Measurements from ENCODE around the gene ZC3H7A. TPM values are rescaled to one million over a fixed set of nuclear protein-coding genes. Genes with fewer than 3 reads are reported as not detected.

ZC3H7A gene
- total and polyA plus RNA-seq, 2 of the 4 experiments (the other 2 are of a cell fraction): 22.2 to 53.9 TPM

DNA sequence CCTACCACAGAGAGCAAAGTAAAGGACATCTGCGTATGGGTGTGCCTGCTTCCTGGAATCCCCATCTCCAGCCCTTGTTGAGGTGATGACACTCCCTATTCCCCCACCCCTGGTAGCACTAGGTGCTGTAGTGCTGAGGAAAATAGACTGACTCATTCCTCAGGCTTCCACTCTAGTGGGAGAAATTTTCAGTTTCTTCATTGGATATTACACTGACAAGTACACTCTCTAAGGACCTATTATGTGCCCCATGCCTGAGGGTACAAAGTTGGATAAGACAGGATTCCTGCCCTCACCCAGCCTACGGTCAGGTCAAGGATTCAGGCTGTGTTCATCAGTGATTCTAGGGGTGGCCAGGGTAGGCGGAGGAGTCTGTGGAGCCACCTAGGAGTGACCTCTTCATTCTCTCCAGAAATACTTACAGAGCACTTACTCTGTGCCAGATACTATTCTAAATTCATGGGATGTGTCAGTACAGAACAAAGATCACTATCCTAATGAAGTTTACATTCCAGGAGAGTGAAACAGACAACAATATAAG, 4.5 kb upstream of the ZC3H7A start:
- peak overlapping the region; percentile 34; the same call in 1 of the 2 replicates for H3K27ac ChIP-seq (ENCODE audit: insufficient read depth, low read length)
- intact Hi-C loops (cut with micrococcal nuclease): no loop called here
- peak overlapping the region in 1 of 2 experiments; percentile 53; a peak in 2 of 4 replicates for H4K8ac ChIP-seq (ENCODE audit: low read depth in 2 of 2, low read length in 2 of 2)
- H3K4me2 ChIP-seq (ENCODE audit: low read depth, low read length): peak overlapping the region; percentile 90
- peak overlapping the region; percentile 23; the same call in 1 of the 2 replicates for H3K23ac ChIP-seq (ENCODE audit: low read depth, low read length)
- H3K18ac ChIP-seq (ENCODE audit: low read depth, low read length): peak overlapping the region; percentile 29; the same call in 1 of the 2 replicates
- H4K20me1 ChIP-seq (ENCODE audit: insufficient read depth, low read length): peaks cover 12% of the 10 kb centered on the region
- dilution Hi-C loops (cut with HindIII; ENCODE audit: low sequenced_read_pairs, unreplicated experiment): no loop called here
- peak overlapping the region; percentile 67 for H2BK5ac ChIP-seq (ENCODE audit: low read depth, low read length, poor library complexity, severe bottlenecking)
- no peak overlapping the region; the same call in 1 of the 2 replicates for H3K4me3 ChIP-seq (ENCODE audit: insufficient read depth, low read depth, low read length)
- H3K79me1 ChIP-seq (ENCODE audit: low read depth in 1 of 2, low read length in 2 of 2): peaks cover 20 to 53% of the 10 kb centered on the region in 2 experiments
- BruUV-seq (replicated peaks): no TSS peak
- no peak overlapping the region for H2AFZ ChIP-seq (replicated peaks; ENCODE audit: low read length, poor library complexity)
- H3K9me3 ChIP-seq (ENCODE audit: control insufficient read depth, insufficient read depth, low read length): no peaks in the 10 kb centered on the region
- H2BK15ac ChIP-seq (ENCODE audit: low read depth, low read length): peak overlapping the region; percentile 21; the same call in 2 of the 3 replicates
- WGBS, 2 experiments (ENCODE audit: extremely low coverage in 2 of 2, insufficient read length in 1 of 2): no CpG with 5 or more reads among the region's 3 CpGs
- peak overlapping the region; percentile 3 for H2AK9ac ChIP-seq (replicated peaks; ENCODE audit: low read depth, low read length, poor library complexity)
- peaks cover 17% of the 10 kb centered on the region for H3K9me1 ChIP-seq (ENCODE audit: insufficient read depth, low read length)
- H3K27me3 ChIP-seq (ENCODE audit: control insufficient read depth, insufficient read depth, low read length): no peaks in the 10 kb centered on the region
- CTCF ChIA-PET: no interaction called here
- peak overlapping the region; percentile 40 for H2AK5ac ChIP-seq (ENCODE audit: low read depth, low read length)
- peak; percentile 19 for ATAC-seq (ENCODE audit: low read depth)
- peak overlapping the region; percentile 78 for H3K4ac ChIP-seq (ENCODE audit: low read depth, low read length)
- peak overlapping the region; percentile 65; the same call in 1 of the 2 replicates for H3K14ac ChIP-seq (replicated peaks; ENCODE audit: low read depth, low read length)
- POLR2A ChIA-PET (ENCODE audit: unreplicated experiment): no interaction called here
- H2BK20ac ChIP-seq (ENCODE audit: low read depth, low read length): peak overlapping the region; percentile 67
- in situ Hi-C loops (cut with MboI; ENCODE audit: low sequenced_read_pairs): loop anchor here (25.0 kb wide), 1 partner anchor 839 kb away; no protein-coding TSS in a partner anchor
- peak overlapping the region; percentile 83 for H4K91ac ChIP-seq (ENCODE audit: insufficient read depth, low read depth, low read length)
- no peak overlapping the region for H3K56ac ChIP-seq (ENCODE audit: extremely low read depth, insufficient read depth, low read length)
- H3K36me3 ChIP-seq (ENCODE audit: control insufficient read depth, insufficient read depth, low read length): no peaks in the 10 kb centered on the region
- H4K5ac ChIP-seq (ENCODE audit: low read depth, low read length): peak overlapping the region; percentile 26; the same call in 1 of the 2 replicates
- H3K9ac ChIP-seq (ENCODE audit: low read depth, low read length): no peak overlapping the region
- peaks cover 17% of the 10 kb centered on the region for H3K4me1 ChIP-seq (ENCODE audit: control insufficient read depth, insufficient read depth, low read length)
- H2BK120ac ChIP-seq (ENCODE audit: low read depth, low read length): peak overlapping the region; percentile 56; the same call in 1 of the 2 replicates
- peak; percentile 65 for DNase-seq
- TF ChIP-seq BHLHE40 (IDR thresholded peaks at IDR 0.05; ENCODE audit: low read depth, low read length) (no peak), MAZ (IDR thresholded peaks at IDR 0.05; ENCODE audit: borderline replicate concordance, low read depth, low read length) (no peak), FOS (IDR thresholded peaks at IDR 0.05; ENCODE audit: low read depth, low read length) (no peak), RCOR1 (IDR thresholded peaks at IDR 0.05; ENCODE audit: insufficient replicate concordance, low read length) (no peak), CHD1 (IDR thresholded peaks at IDR 0.05; ENCODE audit: low read depth, low read length) (no peak), POLR2A (IDR thresholded peaks at IDR 0.05; ENCODE audit: low read depth, low read length) (no peak), RFX5 (IDR thresholded peaks at IDR 0.05; ENCODE audit: low read depth, low read length) (no peak), CEBPB (IDR thresholded peaks at IDR 0.05; ENCODE audit: low read depth, low read length) (no peak), MAFK (IDR thresholded peaks at IDR 0.05; ENCODE audit: low read depth, low read length) (no peak), SMC3 (IDR thresholded peaks at IDR 0.05; ENCODE audit: low read depth, low read length) (no peak), MXI1 (IDR thresholded peaks at IDR 0.05; ENCODE audit: borderline replicate concordance, low read depth, low read length) (no peak), RAD21 (IDR thresholded peaks at IDR 0.05; ENCODE audit: low read length) (no peak)
- TF ChIP-seq, protein P1, sequence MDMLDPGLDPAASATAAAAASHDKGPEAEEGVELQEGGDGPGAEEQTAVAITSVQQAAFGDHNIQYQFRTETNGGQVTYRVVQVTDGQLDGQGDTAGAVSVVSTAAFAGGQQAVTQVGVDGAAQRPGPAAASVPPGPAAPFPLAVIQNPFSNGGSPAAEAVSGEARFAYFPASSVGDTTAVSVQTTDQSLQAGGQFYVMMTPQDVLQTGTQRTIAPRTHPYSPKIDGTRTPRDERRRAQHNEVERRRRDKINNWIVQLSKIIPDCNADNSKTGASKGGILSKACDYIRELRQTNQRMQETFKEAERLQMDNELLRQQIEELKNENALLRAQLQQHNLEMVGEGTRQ (IDR thresholded peaks at IDR 0.05; ENCODE audit: low read depth, low read length): no peak
- TF ChIP-seq, protein P2, sequence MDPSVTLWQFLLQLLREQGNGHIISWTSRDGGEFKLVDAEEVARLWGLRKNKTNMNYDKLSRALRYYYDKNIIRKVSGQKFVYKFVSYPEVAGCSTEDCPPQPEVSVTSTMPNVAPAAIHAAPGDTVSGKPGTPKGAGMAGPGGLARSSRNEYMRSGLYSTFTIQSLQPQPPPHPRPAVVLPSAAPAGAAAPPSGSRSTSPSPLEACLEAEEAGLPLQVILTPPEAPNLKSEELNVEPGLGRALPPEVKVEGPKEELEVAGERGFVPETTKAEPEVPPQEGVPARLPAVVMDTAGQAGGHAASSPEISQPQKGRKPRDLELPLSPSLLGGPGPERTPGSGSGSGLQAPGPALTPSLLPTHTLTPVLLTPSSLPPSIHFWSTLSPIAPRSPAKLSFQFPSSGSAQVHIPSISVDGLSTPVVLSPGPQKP (IDR thresholded peaks at IDR 0.05; ENCODE audit: borderline replicate concordance, low read depth, low read length): no peak
- TF ChIP-seq, protein P3, sequence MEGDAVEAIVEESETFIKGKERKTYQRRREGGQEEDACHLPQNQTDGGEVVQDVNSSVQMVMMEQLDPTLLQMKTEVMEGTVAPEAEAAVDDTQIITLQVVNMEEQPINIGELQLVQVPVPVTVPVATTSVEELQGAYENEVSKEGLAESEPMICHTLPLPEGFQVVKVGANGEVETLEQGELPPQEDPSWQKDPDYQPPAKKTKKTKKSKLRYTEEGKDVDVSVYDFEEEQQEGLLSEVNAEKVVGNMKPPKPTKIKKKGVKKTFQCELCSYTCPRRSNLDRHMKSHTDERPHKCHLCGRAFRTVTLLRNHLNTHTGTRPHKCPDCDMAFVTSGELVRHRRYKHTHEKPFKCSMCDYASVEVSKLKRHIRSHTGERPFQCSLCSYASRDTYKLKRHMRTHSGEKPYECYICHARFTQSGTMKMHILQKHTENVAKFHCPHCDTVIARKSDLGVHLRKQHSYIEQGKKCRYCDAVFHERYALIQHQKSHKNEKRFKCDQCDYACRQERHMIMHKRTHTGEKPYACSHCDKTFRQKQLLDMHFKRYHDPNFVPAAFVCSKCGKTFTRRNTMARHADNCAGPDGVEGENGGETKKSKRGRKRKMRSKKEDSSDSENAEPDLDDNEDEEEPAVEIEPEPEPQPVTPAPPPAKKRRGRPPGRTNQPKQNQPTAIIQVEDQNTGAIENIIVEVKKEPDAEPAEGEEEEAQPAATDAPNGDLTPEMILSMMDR (conservative IDR thresholded peaks at IDR 0.05; ENCODE audit: low read depth, low read length): no peak

Measured in IMR-90 (cell line).